SU-DHL-6 (cell line): ENCODE data around the gene S100A9.

ENCODE experiments used
- H2AFZ ChIP-seq: fragments of 200-600 bp; sonication (generic); 2 replicates; pipeline ENCODE4 v1.6.1; 2014; ENCODE audit warnings: low read depth, mild to moderate bottlenecking, moderate library complexity, mixed read lengths, antibody characterized with exemption, low read length; ENCODE audit not compliant: severe bottlenecking
- H3F3A ChIP-seq: fragments of 200-600 bp; shearing (Covaris generic); 2 replicates; pipeline ENCODE4 v1.6.0; 2016; ENCODE audit warnings: antibody characterized with exemption, mild to moderate bottlenecking; ENCODE audit not compliant: insufficient read depth
- H3K27ac ChIP-seq: fragments of 200-600 bp; sonication (generic); 2 replicates; pipeline ENCODE4 v1.5.1; 2016; ENCODE audit warnings: low read depth, mild to moderate bottlenecking, low read length, moderate library complexity, mixed read lengths
- H3K27me3 ChIP-seq: fragments of 200-600 bp; sonication (generic), shearing (Covaris generic); 2 replicates; pipeline ENCODE4 v1.6.0; 2014; ENCODE audit warnings: mild to moderate bottlenecking, low read length
- H3K36me3 ChIP-seq: fragments of 200-600 bp; sonication (generic); 2 replicates; pipeline ENCODE4 v1.6.1; 2014; ENCODE audit warnings: mild to moderate bottlenecking, low read length, mixed read lengths
- H3K4me2 ChIP-seq: fragments of 300-600, 200-600 bp; shearing (Covaris generic), sonication (generic); 2 replicates; pipeline ENCODE4 v1.6.0; 2014; ENCODE audit warnings: low read length, low read depth, mild to moderate bottlenecking; ENCODE audit not compliant: poor library complexity, severe bottlenecking
- H3K4me3 ChIP-seq: fragments of 200-600 bp; sonication (generic); 2 replicates; pipeline ENCODE4 v1.5.1; 2014; ENCODE audit warnings: antibody characterized with exemption, low read length, mild to moderate bottlenecking, mixed read lengths; ENCODE audit not compliant: insufficient read depth, poor library complexity, severe bottlenecking
- H3K79me2 ChIP-seq: fragments of 200-600 bp; sonication (generic); 2 replicates; pipeline ENCODE4 v1.6.1; 2014; ENCODE audit warnings: mild to moderate bottlenecking, low read length, moderate library complexity; ENCODE audit not compliant: insufficient read depth
- H3K9ac ChIP-seq: fragments of 200-600 bp; sonication (generic); 2 replicates; pipeline ENCODE4 v1.7.0; 2014; ENCODE audit warnings: mild to moderate bottlenecking, low read length
- H3K9me2 ChIP-seq: fragments of 200-600 bp; sonication (generic); replicated peaks from 2 replicates; pipeline ENCODE4 v1.6.1; 2014; ENCODE audit warnings: low read length; ENCODE audit not compliant: insufficient read depth
- H3K9me3 ChIP-seq: fragments of 200-600 bp; sonication (generic); 2 replicates; pipeline ENCODE4 v1.6.1; 2014; ENCODE audit warnings: low read length, mixed read lengths; ENCODE audit not compliant: insufficient read depth
- H4K20me1 ChIP-seq: fragments of 200-600 bp; sonication (generic); 2 replicates; pipeline ENCODE4 v1.6.1; 2014; ENCODE audit warnings: low read depth, mild to moderate bottlenecking, antibody characterized with exemption, low read length, moderate library complexity, mixed read lengths
- EZH2phosphoT487 ChIP-seq: fragments of 200-600 bp; sonication (generic), shearing (Covaris generic); conservative IDR thresholded peaks from 2 replicates; pipeline ENCODE4 v1.6.1; 2018; ENCODE audit warnings: mild to moderate bottlenecking, antibody characterized with exemption, low read length, moderate library complexity, mixed read lengths
- TF ChIP-seq, protein P1 (sequence below): fragments of 200-600 bp; sonication (generic); IDR thresholded peaks from one replicate; pipeline ENCODE4 v1.5.1; 2017; ENCODE audit warnings: antibody characterized with exemption, mild to moderate bottlenecking, low read length, moderate library complexity; ENCODE audit not compliant: insufficient read depth, poor library complexity, severe bottlenecking

S100A9 gene

GRCh38 chr1:153402226-153402625, 44.6 kb downstream of the S100A9 start:
- H4K20me1 ChIP-seq: no peaks in the 10 kb centered on the region
- H3K9ac ChIP-seq: no peak overlapping the region
- H3K9me2 ChIP-seq: no peaks in the 10 kb centered on the region
- no peaks in the 10 kb centered on the region for H3K9me3 ChIP-seq
- H3K4me3 ChIP-seq: no peak overlapping the region
- no peak overlapping the region for H3K27ac ChIP-seq
- no peaks in the 10 kb centered on the region for H3K27me3 ChIP-seq
- no peaks in the 10 kb centered on the region for H3K79me2 ChIP-seq
- H3F3A ChIP-seq: no peaks in the 10 kb centered on the region
- H3K4me2 ChIP-seq: no peak overlapping the region
- no peak overlapping the region for H2AFZ ChIP-seq
- TF ChIP-seq EZH2phosphoT487: no peak
- TF ChIP-seq, protein P1, sequence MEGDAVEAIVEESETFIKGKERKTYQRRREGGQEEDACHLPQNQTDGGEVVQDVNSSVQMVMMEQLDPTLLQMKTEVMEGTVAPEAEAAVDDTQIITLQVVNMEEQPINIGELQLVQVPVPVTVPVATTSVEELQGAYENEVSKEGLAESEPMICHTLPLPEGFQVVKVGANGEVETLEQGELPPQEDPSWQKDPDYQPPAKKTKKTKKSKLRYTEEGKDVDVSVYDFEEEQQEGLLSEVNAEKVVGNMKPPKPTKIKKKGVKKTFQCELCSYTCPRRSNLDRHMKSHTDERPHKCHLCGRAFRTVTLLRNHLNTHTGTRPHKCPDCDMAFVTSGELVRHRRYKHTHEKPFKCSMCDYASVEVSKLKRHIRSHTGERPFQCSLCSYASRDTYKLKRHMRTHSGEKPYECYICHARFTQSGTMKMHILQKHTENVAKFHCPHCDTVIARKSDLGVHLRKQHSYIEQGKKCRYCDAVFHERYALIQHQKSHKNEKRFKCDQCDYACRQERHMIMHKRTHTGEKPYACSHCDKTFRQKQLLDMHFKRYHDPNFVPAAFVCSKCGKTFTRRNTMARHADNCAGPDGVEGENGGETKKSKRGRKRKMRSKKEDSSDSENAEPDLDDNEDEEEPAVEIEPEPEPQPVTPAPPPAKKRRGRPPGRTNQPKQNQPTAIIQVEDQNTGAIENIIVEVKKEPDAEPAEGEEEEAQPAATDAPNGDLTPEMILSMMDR: no peak
- no peaks in the 10 kb centered on the region for H3K36me3 ChIP-seq

GRCh38 chr1:153403421-153404085, 45.9 kb downstream of the S100A9 start:
- Histone ChIP-seq H3K9ac (no peak overlapping the region), H3K79me2 (no peaks in the 10 kb centered on the region), H2AFZ (no peak overlapping the region), H3K27ac (no peak overlapping the region), H4K20me1 (no peaks in the 10 kb centered on the region), H3K36me3 (no peaks in the 10 kb centered on the region), H3K4me3 (no peak overlapping the region), H3K4me2 (no peak overlapping the region), H3K9me3 (no peaks in the 10 kb centered on the region), H3K9me2 (no peaks in the 10 kb centered on the region), H3K27me3 (no peaks in the 10 kb centered on the region), H3F3A (no peaks in the 10 kb centered on the region)
- TF ChIP-seq, protein P1: no peak
- no peak for TF ChIP-seq EZH2phosphoT487

- Histone ChIP-seq H3K79me2 (no peaks in the 10 kb centered on the region), H2AFZ (no peak overlapping the region), H3K9me3 (no peaks in the 10 kb centered on the region), H3K9me2 (no peaks in the 10 kb centered on the region), H3K27ac (no peak overlapping the region), H3K27me3 (no peaks in the 10 kb centered on the region), H3K4me2 (no peak overlapping the region), H3K36me3 (no peaks in the 10 kb centered on the region), H3F3A (no peaks in the 10 kb centered on the region), H3K4me3 (no peak overlapping the region), H4K20me1 (no peaks in the 10 kb centered on the region), H3K9ac (no peak overlapping the region)
- no peak for TF ChIP-seq EZH2phosphoT487
- TF ChIP-seq, protein P1: no peak
Measured at GRCh38 chr1:153404086-153404635, 46.5 kb downstream of the S100A9 start.
